Panc1 (cell line): Measurements from ENCODE around the gene MRFAP1L1. TPM values are rescaled to one million over a fixed set of nuclear protein-coding genes. Genes with fewer than 3 reads are reported as not detected.

ENCODE experiments used
- ATAC-seq: fragments of 200-7000 bp; cut with Tn5 transposase; 2 replicates; pipeline ENCODE4 v1.9.1; 2020; ENCODE audit warnings: mild to moderate bottlenecking, moderate library complexity
- BruUV-seq: library from RNA; stranded (reverse); fragments of 400-500 nt; replicated peaks from 2 replicates; lab custom pipeline; 2021; lab: Mats Ljungman, UMichigan
- CTCF ChIA-PET: fragments of 300-600 bp; sonication (Branson Sonifier 250); formaldehyde crosslinking; loops from one replicate; lab custom pipeline; 2022; ENCODE audit warnings: antibody characterized with exemption; lab: Charles Lee
- POLR2A ChIA-PET: fragments of 300-600 bp; sonication (Branson Sonifier 250); formaldehyde crosslinking; loops from one replicate; lab custom pipeline; 2022; ENCODE audit warnings: antibody characterized with exemption; lab: Charles Lee
- DNase-seq: peaks from one replicate; pipeline ENCODE4 v3.0.0-alpha.2; 2010; ENCODE audit warnings: low read depth, low spot score
- H3K27ac ChIP-seq: 2 replicates; pipeline ENCODE4 v1.5.1; 2011; ENCODE audit warnings: mild to moderate bottlenecking, low read length, inconsistent platforms
- H3K27me3 ChIP-seq: fragments of 200-500 bp; sonication (Bioruptor generic); 2 replicates; pipeline ENCODE4 v1.6.0; 2014; ENCODE audit warnings: low read length, inconsistent platforms; ENCODE audit not compliant: control insufficient read depth, insufficient read depth
- H3K36me3 ChIP-seq: fragments of 200-500 bp; sonication (Bioruptor generic); 2 replicates; pipeline ENCODE4 v1.5.1; 2014; ENCODE audit warnings: inconsistent platforms, mild to moderate bottlenecking, low read length, moderate library complexity; ENCODE audit not compliant: control insufficient read depth, insufficient read depth
- H3K4me1 ChIP-seq: 2 replicates; pipeline ENCODE4 v1.5.1; 2011; ENCODE audit warnings: inconsistent platforms, mild to moderate bottlenecking, low read length, moderate library complexity; ENCODE audit not compliant: control insufficient read depth, insufficient read depth
- H3K4me3 ChIP-seq, 2 experiments: 2 replicates each; pipeline ENCODE4 v1.5.1; 2011 to 2012; ENCODE audit warnings: low read depth in 2 of 2, low read length in 2 of 2, mild to moderate bottlenecking in 2 of 2, inconsistent platforms in 1 of 2, moderate library complexity in 1 of 2
- H3K9me3 ChIP-seq: fragments of 200-500 bp; sonication (Bioruptor generic); 2 replicates; pipeline ENCODE4 v1.5.1; 2014; ENCODE audit warnings: low read depth, mild to moderate bottlenecking, inconsistent platforms, low read length, moderate library complexity; ENCODE audit not compliant: control insufficient read depth, insufficient read depth
- POLR2AphosphoS5 ChIP-seq: IDR thresholded peaks from 2 replicates; pipeline ENCODE4 v1.6.1; 2012; ENCODE audit warnings: mild to moderate bottlenecking, low read depth, low read length, moderate library complexity
- SIN3A ChIP-seq: IDR thresholded peaks from 2 replicates; pipeline ENCODE4 v1.6.1; 2012; ENCODE audit warnings: low read depth, mild to moderate bottlenecking, low read length, moderate library complexity, borderline replicate concordance; ENCODE audit not compliant: insufficient read depth
- TCF7L2 ChIP-seq: IDR thresholded peaks from 2 replicates; pipeline ENCODE4 v1.6.1; 2011; ENCODE audit warnings: mild to moderate bottlenecking, low read depth, low read length, inconsistent platforms
- in situ Hi-C: cut with HindIII; loops from 2 replicates; pipeline ENCODE4 v1.10.0; 2016; ENCODE audit warnings: low sequenced_read_pairs, low pct_unique_long_range_greater_than_20kb
- intact Hi-C: fragments of 100-400 bp; cut with micrococcal nuclease; formaldehyde crosslinking; loops from one replicate; pipeline ENCODE4 v1.10.0; 2022; ENCODE audit not compliant: unreplicated experiment
- total RNA-seq: library from RNA; stranded (reverse); gene quantifications from one replicate; pipeline ENCODE4 v1.2.1, GENCODE V29; 2021; ENCODE audit not compliant: unreplicated experiment
- TF ChIP-seq, protein P1 (sequence below), 2 experiments: IDR thresholded peaks; 2 replicates each; pipeline ENCODE4 v1.6.1; 2011 to 2012; ENCODE audit warnings: low read depth in 2 of 2, control low read depth in 1 of 2, low read length in 1 of 2, mild to moderate bottlenecking in 1 of 2, moderate library complexity in 1 of 2; ENCODE audit not compliant: insufficient read depth in 1 of 2
- TF ChIP-seq, protein P2 (sequence below): fragments of 450-650 bp; IDR thresholded peaks from 2 replicates; pipeline ENCODE4 v1.5.1; 2017; ENCODE audit warnings: mild to moderate bottlenecking

Gene MRFAP1L1
- total RNA-seq, 1 experiment from 2014 or later: 29.5 TPM

DNA sequence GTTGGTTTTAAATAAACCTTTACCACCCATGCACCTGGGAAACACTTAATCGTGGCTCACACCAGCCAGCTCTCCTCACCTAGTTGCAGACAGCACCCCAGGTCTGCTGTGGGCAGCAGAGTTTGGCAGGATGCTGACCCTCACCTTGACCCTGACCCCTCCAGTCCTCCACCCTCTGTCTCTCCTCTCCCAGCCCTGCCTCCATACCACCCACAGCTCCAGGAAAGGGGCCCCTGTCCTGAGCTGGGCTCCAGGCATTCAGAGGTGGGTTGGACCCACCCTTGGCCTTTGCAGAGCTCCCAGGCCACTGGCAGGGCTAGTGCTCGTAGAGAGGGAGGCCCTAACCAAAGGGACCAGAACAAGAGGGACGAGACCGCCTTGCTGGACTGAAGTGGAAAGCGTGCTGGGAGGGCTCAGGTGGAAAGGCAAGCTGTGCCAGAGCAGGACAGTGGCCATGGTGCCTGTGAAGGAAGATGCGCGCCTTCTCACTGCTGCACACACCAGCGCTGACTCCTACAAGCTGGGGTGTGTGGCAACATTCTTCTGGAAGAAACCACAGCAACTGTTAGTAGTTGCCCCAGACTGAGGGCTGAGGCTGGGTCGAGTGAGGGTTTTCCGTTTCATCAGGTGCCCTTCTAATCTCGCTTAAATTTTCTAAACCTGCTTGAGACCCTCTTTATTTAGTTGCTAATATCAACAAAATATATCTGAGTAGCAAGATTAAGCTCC is 26.6 kb downstream of the MRFAP1L1 start:
- no peak for DNase-seq
- TF ChIP-seq TCF7L2 (no peak), SIN3A (no peak), POLR2AphosphoS5 (no peak)
- TF ChIP-seq, protein P1, sequence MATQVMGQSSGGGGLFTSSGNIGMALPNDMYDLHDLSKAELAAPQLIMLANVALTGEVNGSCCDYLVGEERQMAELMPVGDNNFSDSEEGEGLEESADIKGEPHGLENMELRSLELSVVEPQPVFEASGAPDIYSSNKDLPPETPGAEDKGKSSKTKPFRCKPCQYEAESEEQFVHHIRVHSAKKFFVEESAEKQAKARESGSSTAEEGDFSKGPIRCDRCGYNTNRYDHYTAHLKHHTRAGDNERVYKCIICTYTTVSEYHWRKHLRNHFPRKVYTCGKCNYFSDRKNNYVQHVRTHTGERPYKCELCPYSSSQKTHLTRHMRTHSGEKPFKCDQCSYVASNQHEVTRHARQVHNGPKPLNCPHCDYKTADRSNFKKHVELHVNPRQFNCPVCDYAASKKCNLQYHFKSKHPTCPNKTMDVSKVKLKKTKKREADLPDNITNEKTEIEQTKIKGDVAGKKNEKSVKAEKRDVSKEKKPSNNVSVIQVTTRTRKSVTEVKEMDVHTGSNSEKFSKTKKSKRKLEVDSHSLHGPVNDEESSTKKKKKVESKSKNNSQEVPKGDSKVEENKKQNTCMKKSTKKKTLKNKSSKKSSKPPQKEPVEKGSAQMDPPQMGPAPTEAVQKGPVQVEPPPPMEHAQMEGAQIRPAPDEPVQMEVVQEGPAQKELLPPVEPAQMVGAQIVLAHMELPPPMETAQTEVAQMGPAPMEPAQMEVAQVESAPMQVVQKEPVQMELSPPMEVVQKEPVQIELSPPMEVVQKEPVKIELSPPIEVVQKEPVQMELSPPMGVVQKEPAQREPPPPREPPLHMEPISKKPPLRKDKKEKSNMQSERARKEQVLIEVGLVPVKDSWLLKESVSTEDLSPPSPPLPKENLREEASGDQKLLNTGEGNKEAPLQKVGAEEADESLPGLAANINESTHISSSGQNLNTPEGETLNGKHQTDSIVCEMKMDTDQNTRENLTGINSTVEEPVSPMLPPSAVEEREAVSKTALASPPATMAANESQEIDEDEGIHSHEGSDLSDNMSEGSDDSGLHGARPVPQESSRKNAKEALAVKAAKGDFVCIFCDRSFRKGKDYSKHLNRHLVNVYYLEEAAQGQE (IDR thresholded peaks at IDR 0.05; ENCODE audit: insufficient read depth in 1 of 2, low read depth in 2 of 2, low read length in 1 of 2): no peak
- TF ChIP-seq, protein P2, sequence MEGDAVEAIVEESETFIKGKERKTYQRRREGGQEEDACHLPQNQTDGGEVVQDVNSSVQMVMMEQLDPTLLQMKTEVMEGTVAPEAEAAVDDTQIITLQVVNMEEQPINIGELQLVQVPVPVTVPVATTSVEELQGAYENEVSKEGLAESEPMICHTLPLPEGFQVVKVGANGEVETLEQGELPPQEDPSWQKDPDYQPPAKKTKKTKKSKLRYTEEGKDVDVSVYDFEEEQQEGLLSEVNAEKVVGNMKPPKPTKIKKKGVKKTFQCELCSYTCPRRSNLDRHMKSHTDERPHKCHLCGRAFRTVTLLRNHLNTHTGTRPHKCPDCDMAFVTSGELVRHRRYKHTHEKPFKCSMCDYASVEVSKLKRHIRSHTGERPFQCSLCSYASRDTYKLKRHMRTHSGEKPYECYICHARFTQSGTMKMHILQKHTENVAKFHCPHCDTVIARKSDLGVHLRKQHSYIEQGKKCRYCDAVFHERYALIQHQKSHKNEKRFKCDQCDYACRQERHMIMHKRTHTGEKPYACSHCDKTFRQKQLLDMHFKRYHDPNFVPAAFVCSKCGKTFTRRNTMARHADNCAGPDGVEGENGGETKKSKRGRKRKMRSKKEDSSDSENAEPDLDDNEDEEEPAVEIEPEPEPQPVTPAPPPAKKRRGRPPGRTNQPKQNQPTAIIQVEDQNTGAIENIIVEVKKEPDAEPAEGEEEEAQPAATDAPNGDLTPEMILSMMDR: no peak
- Histone ChIP-seq H3K27me3 (no peaks in the 10 kb centered on the region), H3K4me3 (no peak overlapping the region), H3K4me1 (no peaks in the 10 kb centered on the region), H3K27ac (no peak overlapping the region), H3K9me3 (no peaks in the 10 kb centered on the region), H3K36me3 (no peaks in the 10 kb centered on the region)
- POLR2A ChIA-PET: no interaction called here
- intact Hi-C loops (no loop called here), in situ Hi-C loops (no loop called here)
- no peak for ATAC-seq
- CTCF ChIA-PET: interaction anchor here (0.9 kb wide), 1 partner anchor 12 kb away, joined by 4 read pairs; no protein-coding TSS in a partner anchor
- no TSS peak for BruUV-seq

DNA sequence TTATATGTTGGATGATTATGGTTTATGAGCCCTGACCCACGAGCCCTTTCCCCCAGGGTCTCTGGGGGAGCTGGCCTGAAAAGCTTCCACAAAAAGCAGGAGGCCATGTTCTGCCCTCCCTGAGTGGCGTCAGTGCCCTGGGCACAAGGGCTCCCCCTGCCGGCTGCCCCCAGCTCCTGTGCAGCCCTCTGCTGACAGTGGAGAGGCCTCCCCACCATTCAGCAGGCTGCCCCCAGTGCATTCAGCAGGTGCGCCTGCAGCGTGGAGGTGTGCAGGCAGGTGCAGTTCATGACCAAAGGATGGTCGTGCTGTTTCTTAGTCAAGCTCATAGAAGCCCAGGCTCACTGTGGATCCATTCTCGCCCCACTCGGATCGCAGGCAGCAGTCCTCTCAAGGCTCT is 28.5 kb downstream of the MRFAP1L1 start:
- BruUV-seq: no TSS peak

More for the DNA sequence above, 28.5 kb downstream of the MRFAP1L1 start:
- intact Hi-C loops: no loop called here
- in situ Hi-C loops: no loop called here
- ChIA-PET CTCF (interaction anchor here (0.7 kb wide), 1 partner anchor 35 kb away, joined by 3 read pairs; the partner anchor contains the start of gene BLOC1S4), POLR2A (no interaction called here)
- ATAC-seq: peak; percentile 54; the same call in 1 of the 2 replicates
- TF ChIP-seq, protein P2: peak; percentile 75
- TF ChIP-seq POLR2AphosphoS5: no peak
- H3K27ac ChIP-seq: no peak overlapping the region
- peaks cover 2% of the 10 kb centered on the region for H3K4me1 ChIP-seq
- H3K9me3 ChIP-seq: no peaks in the 10 kb centered on the region
- H3K27me3 ChIP-seq: no peaks in the 10 kb centered on the region
- DNase-seq: no peak
- no peaks in the 10 kb centered on the region; the same call in 1 of the 2 replicates for H3K36me3 ChIP-seq
- H3K4me3 ChIP-seq: no peak overlapping the region
